Keratinocyte (primary cell): ENCODE measurements around the gene AKAP8L. TPM values are rescaled to one million over a fixed set of nuclear protein-coding genes. Genes with fewer than 3 reads are reported as not detected.
A peak's percentile ranks its signal among the peaks of the same experiment; 100 is the strongest.

Source experiments
- DNase-seq: peaks from one replicate; pipeline ENCODE4 v3.0.0-alpha.2; 2011; ENCODE audit warnings: low read depth, missing footprints, low spot score
- FAIRE-seq: peaks from 2 replicates; lab custom pipeline; 2011; peaks lifted over from hg19 to GRCh38; lab: Jason Lieb, UNC
- H2AFZ ChIP-seq: 2 replicates; pipeline ENCODE4 v1.6.0; 2012; ENCODE audit warnings: low read length, control low read depth, inconsistent platforms; ENCODE audit not compliant: control insufficient read depth
- H3K27ac ChIP-seq: 2 replicates; pipeline ENCODE4 v1.5.1; 2011; ENCODE audit warnings: low read length; ENCODE audit not compliant: control insufficient read depth, insufficient read depth
- H3K27me3 ChIP-seq: 3 replicates; pipeline ENCODE4 v1.6.0; 2011; ENCODE audit warnings: low read length; ENCODE audit not compliant: control insufficient read depth, insufficient read depth; ENCODE audit errors: extremely low read depth
- H3K36me3 ChIP-seq, 2 experiments: 2 replicates in 1 of 2; 3 replicates in 1 of 2; pipeline ENCODE4 v1.5.1; 2011; ENCODE audit warnings: low read length in 2 of 2, mild to moderate bottlenecking in 1 of 2; ENCODE audit not compliant: control insufficient read depth in 2 of 2, insufficient read depth in 2 of 2; ENCODE audit errors: extremely low read depth in 1 of 2
- H3K4me1 ChIP-seq: 3 replicates; pipeline ENCODE4 v1.5.1; 2011; ENCODE audit warnings: low read length; ENCODE audit not compliant: control insufficient read depth, insufficient read depth; ENCODE audit errors: extremely low read depth
- H3K4me2 ChIP-seq: 3 replicates; pipeline ENCODE4 v1.6.0; 2011; ENCODE audit warnings: low read depth, low read length; ENCODE audit not compliant: control insufficient read depth, insufficient read depth; ENCODE audit errors: extremely low read depth
- H3K4me3 ChIP-seq, 3 experiments: fragments of 200-600 bp in 1 of 3; sonication (generic) in 1 of 3; 2 replicates in 2 of 3; 3 replicates in 1 of 3; pipeline ENCODE4 v1.5.1; 2011 to 2016; ENCODE audit warnings: low read length in 3 of 3, mild to moderate bottlenecking in 3 of 3, control low read depth in 2 of 3, inconsistent platforms in 1 of 3, low read depth in 1 of 3, mixed read lengths in 1 of 3, mixed run types in 1 of 3, moderate library complexity in 1 of 3; ENCODE audit not compliant: control insufficient read depth in 2 of 3, insufficient read depth in 2 of 3; ENCODE audit errors: extremely low read depth in 1 of 3
- H3K79me2 ChIP-seq: 2 replicates; pipeline ENCODE4 v1.6.0; 2012; ENCODE audit warnings: low read length; ENCODE audit not compliant: control insufficient read depth, insufficient read depth
- H3K9ac ChIP-seq: 3 replicates; pipeline ENCODE4 v1.6.0; 2011; ENCODE audit warnings: low read length; ENCODE audit not compliant: control insufficient read depth, insufficient read depth; ENCODE audit errors: extremely low read depth
- H3K9me1 ChIP-seq: 3 replicates; pipeline ENCODE4 v1.6.0; 2011; ENCODE audit warnings: low read length; ENCODE audit not compliant: control insufficient read depth, insufficient read depth; ENCODE audit errors: extremely low read depth
- H3K9me3 ChIP-seq: 2 replicates; pipeline ENCODE4 v1.5.1; 2012; ENCODE audit warnings: low read depth, low read length; ENCODE audit not compliant: control insufficient read depth
- H4K20me1 ChIP-seq: 3 replicates; pipeline ENCODE4 v1.6.0; 2011; ENCODE audit warnings: low read length; ENCODE audit not compliant: control insufficient read depth, insufficient read depth; ENCODE audit errors: extremely low read depth
- EZH2 ChIP-seq: IDR thresholded peaks from one replicate; pipeline ENCODE4 v1.6.1; 2012; ENCODE audit warnings: inconsistent platforms, mild to moderate bottlenecking, low read length, moderate library complexity
- dilution Hi-C: fragments of 300-500 bp; cut with MboI; formaldehyde crosslinking; loops from one replicate; pipeline ENCODE4 v1.7.0; 2020; ENCODE audit warnings: low sequenced_read_pairs; ENCODE audit not compliant: extremely low pct_ligation_motif_present
- polyA plus RNA-seq, 5 experiments: library from polyadenylated mRNA; depleted of rRNA in 3 of 5; stranded (reverse) in 3 of 5; stranded (forward) in 1 of 5; unstranded in 1 of 5; fragments of >200 nt; gene quantifications; 1 replicate in 1 of 5; 2 replicates in 3 of 5; 3 replicates in 1 of 5; pipeline versions ENCODE4 v1.2.1 to v1.2.3, GENCODE V29; 2011 to 2012; ENCODE audit warnings: missing spikeins in 2 of 5, low read depth in 1 of 5, low replicate concordance in 1 of 5
- TF ChIP-seq, protein P1 (sequence below), 3 experiments: IDR thresholded peaks in 1 of 3; conservative IDR thresholded peaks in 1 of 3; optimal IDR thresholded peaks in 1 of 3; 2 replicates in 2 of 3; 3 replicates in 1 of 3; pipeline versions ENCODE3 to v1.5.1; 2011; ENCODE audit warnings: low read length in 3 of 3, mild to moderate bottlenecking in 3 of 3, moderate library complexity in 2 of 3, control low read depth in 1 of 3, inconsistent platforms in 1 of 3; ENCODE audit not compliant: insufficient read depth in 2 of 3; ENCODE audit errors: extremely low read depth in 1 of 3

Gene AKAP8L
- polyA plus RNA-seq, 1 donor (not counting 4 experiments of a cell fraction or from before 2014, with no cell fraction given), result 48.2 TPM

DNA sequence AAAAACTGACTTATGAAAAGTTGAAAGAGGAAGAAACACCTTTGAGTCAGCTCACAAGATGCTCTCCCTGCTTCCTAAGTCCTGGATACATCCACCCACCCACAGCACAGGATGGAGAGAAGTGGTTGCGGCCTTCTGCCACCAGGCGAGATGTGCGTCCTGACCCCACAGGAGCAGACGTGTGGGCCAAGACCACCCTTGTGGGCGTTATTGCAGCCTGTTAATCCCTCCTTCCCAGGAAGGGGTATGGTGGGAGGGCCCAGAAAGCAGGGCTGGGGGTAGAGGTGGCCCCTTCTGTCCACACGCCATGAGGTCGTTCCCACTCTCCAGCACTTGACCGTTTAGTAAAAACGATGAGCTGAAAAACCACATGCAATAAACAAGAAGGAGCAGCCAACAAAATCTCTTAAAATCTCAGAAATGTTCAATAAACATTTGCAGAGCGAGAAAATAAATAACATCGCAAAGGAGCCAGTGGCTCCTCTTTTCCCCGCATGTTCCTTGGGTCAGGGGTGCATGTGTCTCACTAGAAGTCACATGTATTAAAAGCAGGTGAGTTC lies 2.4 kb upstream of the AKAP8L start:
- Histone ChIP-seq H3K4me3 (no peak overlapping the region), H4K20me1 (peaks cover 5% of the 10 kb centered on the region), H3K9ac (no peak overlapping the region), H2AFZ (no peak overlapping the region), H3K79me2 (peaks cover 26% of the 10 kb centered on the region), H3K27ac (no peak overlapping the region), H3K4me1 (peaks cover 11% of the 10 kb centered on the region), H3K4me2 (no peak overlapping the region), H3K9me3 (peaks cover 5% of the 10 kb centered on the region), H3K9me1 (no peaks in the 10 kb centered on the region), H3K36me3 (peaks cover 19 to 25% of the 10 kb centered on the region in 2 experiments), H3K27me3 (no peaks in the 10 kb centered on the region)
- dilution Hi-C loops, result no loop called here
- FAIRE-seq, result no peak
- TF ChIP-seq EZH2, result no peak
- TF ChIP-seq, protein P1, sequence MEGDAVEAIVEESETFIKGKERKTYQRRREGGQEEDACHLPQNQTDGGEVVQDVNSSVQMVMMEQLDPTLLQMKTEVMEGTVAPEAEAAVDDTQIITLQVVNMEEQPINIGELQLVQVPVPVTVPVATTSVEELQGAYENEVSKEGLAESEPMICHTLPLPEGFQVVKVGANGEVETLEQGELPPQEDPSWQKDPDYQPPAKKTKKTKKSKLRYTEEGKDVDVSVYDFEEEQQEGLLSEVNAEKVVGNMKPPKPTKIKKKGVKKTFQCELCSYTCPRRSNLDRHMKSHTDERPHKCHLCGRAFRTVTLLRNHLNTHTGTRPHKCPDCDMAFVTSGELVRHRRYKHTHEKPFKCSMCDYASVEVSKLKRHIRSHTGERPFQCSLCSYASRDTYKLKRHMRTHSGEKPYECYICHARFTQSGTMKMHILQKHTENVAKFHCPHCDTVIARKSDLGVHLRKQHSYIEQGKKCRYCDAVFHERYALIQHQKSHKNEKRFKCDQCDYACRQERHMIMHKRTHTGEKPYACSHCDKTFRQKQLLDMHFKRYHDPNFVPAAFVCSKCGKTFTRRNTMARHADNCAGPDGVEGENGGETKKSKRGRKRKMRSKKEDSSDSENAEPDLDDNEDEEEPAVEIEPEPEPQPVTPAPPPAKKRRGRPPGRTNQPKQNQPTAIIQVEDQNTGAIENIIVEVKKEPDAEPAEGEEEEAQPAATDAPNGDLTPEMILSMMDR (optimal IDR thresholded peaks at IDR 0.05 in 1 of 3, IDR thresholded peaks at IDR 0.05 in 1 of 3, conservative IDR thresholded peaks at IDR 0.05 in 1 of 3; ENCODE audit: extremely low read depth in 1 of 3, insufficient read depth in 2 of 3, low read length in 3 of 3), result no peak
- no peak for DNase-seq

DNA sequence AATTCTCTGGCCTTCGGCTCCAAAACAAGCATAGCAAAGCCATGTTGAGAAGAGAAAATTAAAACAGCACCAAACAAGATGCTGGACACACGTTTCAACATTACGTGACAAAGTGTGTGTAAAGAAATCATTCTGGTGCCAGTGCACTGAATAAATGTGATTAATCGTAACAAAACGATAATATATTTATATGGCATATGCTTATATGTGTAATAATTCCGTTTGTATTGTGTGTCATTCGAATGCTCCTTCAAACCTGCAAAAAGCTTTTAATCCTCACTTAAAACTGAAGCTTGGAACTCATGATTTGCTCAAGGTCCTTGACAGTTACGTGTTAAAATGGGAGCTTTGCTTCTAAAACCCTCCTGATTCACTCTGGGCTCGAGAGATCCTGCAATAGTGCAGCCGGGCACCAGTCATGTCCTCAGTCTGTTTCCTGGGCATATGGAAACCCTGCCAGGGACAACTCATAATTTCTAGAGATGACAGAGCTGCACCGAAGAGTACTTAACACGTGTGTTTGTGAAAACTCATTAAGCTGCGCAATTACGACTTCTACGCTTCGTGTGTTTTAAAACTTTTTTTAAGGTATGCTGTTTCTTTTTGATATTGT lies 731 bp upstream of the AKAP8L start:
- H3K9me1 ChIP-seq, result no peaks in the 10 kb centered on the region
- FAIRE-seq, result no peak
- H3K27ac ChIP-seq, result peak overlapping the region; percentile 48
- peaks cover 5% of the 10 kb centered on the region for H3K9me3 ChIP-seq
- peak overlapping the region; percentile 70 for H3K9ac ChIP-seq
- peak overlapping the region; percentile 77 for H2AFZ ChIP-seq
- H3K27me3 ChIP-seq, result no peaks in the 10 kb centered on the region
- peaks cover 5% of the 10 kb centered on the region for H4K20me1 ChIP-seq
- H3K4me2 ChIP-seq, result peak overlapping the region; percentile 100
- peak overlapping the region; percentile 19 to 90 (median 75) for H3K4me3 ChIP-seq
- peaks cover 11% of the 10 kb centered on the region for H3K4me1 ChIP-seq
- TF ChIP-seq, protein P1 (optimal IDR thresholded peaks at IDR 0.05 in 1 of 3, IDR thresholded peaks at IDR 0.05 in 1 of 3, conservative IDR thresholded peaks at IDR 0.05 in 1 of 3; ENCODE audit: extremely low read depth in 1 of 3, insufficient read depth in 2 of 3, low read length in 3 of 3), result no peak
- no peak for TF ChIP-seq EZH2
- peaks cover 11 to 22% of the 10 kb centered on the region in 2 experiments for H3K36me3 ChIP-seq
- DNase-seq, result no peak
- H3K79me2 ChIP-seq, result peaks cover 41% of the 10 kb centered on the region
- dilution Hi-C loops, result no loop called here
